SK-N-SH (cell line): Measurements from ENCODE around the gene ANKRD40.

Source experiments
- CTCF ChIP-seq: fragments of 200-600 bp; sonication (generic); IDR thresholded peaks from 2 replicates; pipeline ENCODE4 v1.6.1; 2017; ENCODE audit warnings: antibody characterized with exemption, mild to moderate bottlenecking, moderate library complexity
- EZH2phosphoT487 ChIP-seq: fragments of 200-600 bp; sonication (generic); IDR thresholded peaks from 2 replicates; pipeline ENCODE4 v1.6.1; 2017; ENCODE audit warnings: low read depth, mixed run types, mild to moderate bottlenecking, antibody characterized with exemption, moderate library complexity, borderline replicate concordance
- FOXM1 ChIP-seq: IDR thresholded peaks from 2 replicates; pipeline ENCODE4 v1.4.0; 2012; ENCODE audit warnings: low read depth, mild to moderate bottlenecking
- JUND ChIP-seq: IDR thresholded peaks from 2 replicates; pipeline ENCODE4 v1.4.0; 2012
- MAX ChIP-seq: IDR thresholded peaks from 2 replicates; pipeline ENCODE4 v1.4.0; 2012; ENCODE audit warnings: low read depth
- NFIC ChIP-seq: IDR thresholded peaks from 2 replicates; pipeline ENCODE4 v1.4.0; 2012; ENCODE audit warnings: borderline replicate concordance
- RAD21 ChIP-seq: IDR thresholded peaks from 2 replicates; pipeline ENCODE4 v1.6.1; 2012; ENCODE audit warnings: mild to moderate bottlenecking, low read length
- RCOR1 ChIP-seq: fragments of 150-350 bp; IDR thresholded peaks from 2 replicates; pipeline ENCODE4 v1.6.1; 2017; ENCODE audit warnings: antibody characterized with exemption, low read length
- REST ChIP-seq: IDR thresholded peaks from 2 replicates; pipeline ENCODE4 v1.6.1; 2012; ENCODE audit warnings: mild to moderate bottlenecking, low read depth, low read length, moderate library complexity
- TAF1 ChIP-seq: IDR thresholded peaks from 2 replicates; pipeline ENCODE4 v1.6.1; 2012; ENCODE audit warnings: low read depth, mild to moderate bottlenecking, low read length, moderate library complexity, borderline replicate concordance
- TEAD4 ChIP-seq: IDR thresholded peaks from 2 replicates; pipeline ENCODE4 v1.4.0; 2012; ENCODE audit warnings: mild to moderate bottlenecking, borderline replicate concordance; ENCODE audit not compliant: insufficient read depth
- TF ChIP-seq, protein P1 (sequence below): IDR thresholded peaks from 2 replicates; pipeline ENCODE4 v1.4.0; 2012; ENCODE audit warnings: low read depth, borderline replicate concordance

DNA sequence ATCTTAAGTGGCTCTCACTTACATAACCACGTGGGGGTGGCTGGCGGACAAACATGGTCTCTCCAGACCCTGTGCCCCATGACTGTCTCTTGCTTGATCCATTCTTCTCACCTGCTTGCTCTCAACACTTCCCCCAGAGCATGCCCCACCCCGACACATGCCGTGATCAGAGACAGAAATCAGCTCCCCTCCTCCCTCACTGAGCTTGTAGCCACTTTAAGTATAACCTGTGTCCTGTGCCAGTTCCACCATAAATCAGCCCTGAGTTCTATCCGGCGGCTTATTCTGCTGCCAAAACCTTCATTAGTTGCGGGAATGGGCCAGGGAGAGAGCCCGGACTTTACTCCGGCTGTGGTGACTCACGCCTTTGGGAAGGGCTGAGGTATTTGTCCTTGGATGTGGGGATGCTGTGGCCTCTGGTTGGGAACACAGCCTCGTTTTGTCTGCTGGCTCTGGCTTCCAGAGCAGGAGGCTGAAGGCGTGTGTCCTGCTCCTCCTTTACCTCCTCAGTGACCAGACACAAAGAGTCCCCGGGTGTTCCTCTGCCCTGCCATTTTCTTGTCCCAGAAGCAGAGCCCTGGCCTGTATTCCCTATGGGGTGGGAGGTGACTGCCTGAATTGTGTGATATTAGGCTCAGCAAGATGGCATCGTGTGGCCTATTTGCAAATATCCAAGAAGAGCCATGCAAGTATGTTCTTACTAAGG is 21.1 kb downstream of the ANKRD40 start:
- TF ChIP-seq RAD21 (no peak), MAX (peak; percentile 36), NFIC (peak; percentile 99), EZH2phosphoT487 (no peak), TAF1 (peak; percentile 71), REST (peak; percentile 80), TEAD4 (peak; percentile 82), RCOR1 (no peak; the same call in 1 of the 2 replicates), JUND (peak; percentile 95), CTCF (no peak), FOXM1 (peak; percentile 85)
- TF ChIP-seq, protein P1, sequence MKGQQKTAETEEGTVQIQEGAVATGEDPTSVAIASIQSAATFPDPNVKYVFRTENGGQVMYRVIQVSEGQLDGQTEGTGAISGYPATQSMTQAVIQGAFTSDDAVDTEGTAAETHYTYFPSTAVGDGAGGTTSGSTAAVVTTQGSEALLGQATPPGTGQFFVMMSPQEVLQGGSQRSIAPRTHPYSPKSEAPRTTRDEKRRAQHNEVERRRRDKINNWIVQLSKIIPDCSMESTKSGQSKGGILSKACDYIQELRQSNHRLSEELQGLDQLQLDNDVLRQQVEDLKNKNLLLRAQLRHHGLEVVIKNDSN, result no peak
